Neutrophil (primary cell): Measurements from ENCODE around the gene ADAMTS17.

Experiments
- H3K27ac ChIP-seq: fragments of 200-600 bp; sonication (generic); 2 replicates; pipeline ENCODE4 v1.5.1; 2016; ENCODE audit warnings: mild to moderate bottlenecking, moderate library complexity
- H3K27me3 ChIP-seq: fragments of 200-600 bp; sonication (generic); 2 replicates; pipeline ENCODE4 v1.6.0; 2016; ENCODE audit warnings: mild to moderate bottlenecking
- H3K36me3 ChIP-seq: fragments of 200-600 bp; sonication (generic); 2 replicates; pipeline ENCODE4 v1.5.1; 2017
- H3K4me1 ChIP-seq, 2 experiments: fragments of 200-600 bp in 1 of 2; sonication (generic) in 1 of 2; 1 replicate in 1 of 2; 2 replicates in 1 of 2; pipeline versions ENCODE4 v1.5.1 to v1.6.1; 2013 to 2016; ENCODE audit warnings: low read depth in 1 of 2, low read length in 1 of 2, mild to moderate bottlenecking in 1 of 2, moderate library complexity in 1 of 2; ENCODE audit not compliant: control insufficient read depth in 1 of 2, insufficient read depth in 1 of 2
- H3K4me3 ChIP-seq, 2 experiments: fragments of 200-600 bp in 1 of 2; sonication (generic) in 1 of 2; 1 replicate in 1 of 2; 2 replicates in 1 of 2; pipeline ENCODE4 v1.5.1; 2013 to 2016; ENCODE audit warnings: low read depth in 1 of 2, low read length in 1 of 2, mild to moderate bottlenecking in 1 of 2, moderate library complexity in 1 of 2
- H3K9me3 ChIP-seq: fragments of 200-600 bp; sonication (generic); 2 replicates; pipeline ENCODE4 v1.5.1; 2016
- CTCF ChIP-seq: fragments of 200-600 bp; sonication (generic); IDR thresholded peaks from 2 replicates; pipeline ENCODE4 v1.5.1; 2016; ENCODE audit warnings: antibody characterized with exemption

The ADAMTS17 gene

GRCh38 chr15:100373942-100374341 is 32.2 kb upstream of the ADAMTS17 start:
- no peaks in the 10 kb centered on the region for H3K9me3 ChIP-seq

GRCh38 chr15:100373120-100373896 is 31.5 kb upstream of the ADAMTS17 start:
- TF ChIP-seq CTCF: no peak
- Histone ChIP-seq H3K9me3 (no peaks in the 10 kb centered on the region), H3K4me1 (peaks cover 0 to 10% of the 10 kb centered on the region in 2 experiments), H3K36me3 (no peaks in the 10 kb centered on the region), H3K4me3 (peak overlapping the region in 1 of 2 experiments; percentile 15), H3K27me3 (peaks cover 64% of the 10 kb centered on the region), H3K27ac (no peak overlapping the region)

More at GRCh38 chr15:100373942-100374341, 32.2 kb upstream of the ADAMTS17 start:
- H3K36me3 ChIP-seq: no peaks in the 10 kb centered on the region
- no peak for TF ChIP-seq CTCF
- no peak overlapping the region for H3K4me3 ChIP-seq
- H3K27ac ChIP-seq: no peak overlapping the region
- peaks cover 70% of the 10 kb centered on the region for H3K27me3 ChIP-seq
- peaks cover 0 to 10% of the 10 kb centered on the region in 2 experiments for H3K4me1 ChIP-seq

GRCh38 chr15:100372739-100373119 is 31.0 kb upstream of the ADAMTS17 start:
- no peak overlapping the region for H3K27ac ChIP-seq
- no peaks in the 10 kb centered on the region for H3K9me3 ChIP-seq
- H3K27me3 ChIP-seq: peaks cover 59% of the 10 kb centered on the region
- no peaks in the 10 kb centered on the region for H3K36me3 ChIP-seq
- H3K4me1 ChIP-seq: peaks cover 0 to 10% of the 10 kb centered on the region in 2 experiments
- peak overlapping the region in 1 of 2 experiments; percentile 15 for H3K4me3 ChIP-seq
- no peak for TF ChIP-seq CTCF

GRCh38 chr15:100355342-100355741 is 13.6 kb upstream of the ADAMTS17 start:
- Histone ChIP-seq H3K9me3 (no peaks in the 10 kb centered on the region), H3K27me3 (peaks cover 60% of the 10 kb centered on the region), H3K27ac (no peak overlapping the region), H3K36me3 (no peaks in the 10 kb centered on the region), H3K4me1 (peaks cover 7 to 12% of the 10 kb centered on the region in 2 experiments), H3K4me3 (no peak overlapping the region)
- TF ChIP-seq CTCF: no peak

GRCh38 chr15:100353449-100353848 is 11.7 kb upstream of the ADAMTS17 start:
- Histone ChIP-seq H3K27ac (no peak overlapping the region), H3K36me3 (no peaks in the 10 kb centered on the region), H3K4me1 (peaks cover 16 to 22% of the 10 kb centered on the region in 2 experiments), H3K9me3 (no peaks in the 10 kb centered on the region), H3K4me3 (no peak overlapping the region), H3K27me3 (peaks cover 41% of the 10 kb centered on the region)
- no peak for TF ChIP-seq CTCF
